Fibroblast of villous mesenchyme (primary cell): ENCODE results near the gene CEP70. TPM values are rescaled to one million over a fixed set of nuclear protein-coding genes. Genes with fewer than 3 reads are reported as not detected.
A peak's percentile ranks its signal among the peaks of the same experiment; 100 is the strongest.
"Not testable (repeated sequence)": the region's sequence is repeated elsewhere in the genome, so short reads cannot be mapped to it uniquely, and the experiment has no call there.

Source experiments
- DNase-seq: peaks from one replicate; pipeline ENCODE4 v3.0.0-alpha.2; 2010; ENCODE audit warnings: low read depth
- H3K4me3 ChIP-seq: 2 replicates; pipeline ENCODE4 v1.5.1; 2011; ENCODE audit warnings: low read depth, mild to moderate bottlenecking, low read length
- total RNA-seq: library from RNA; depleted of rRNA; stranded (reverse); fragments of >200 nt; gene quantifications from 2 replicates; pipeline ENCODE4 v1.2.3, GENCODE V29; 2012
- TF ChIP-seq, protein P1 (sequence below): IDR thresholded peaks from 2 replicates; pipeline ENCODE4 v1.5.1; 2012; ENCODE audit warnings: low read depth, mild to moderate bottlenecking, low read length; ENCODE audit not compliant: insufficient read depth

The CEP70 gene
- total RNA-seq, 1 donor, result 29.4 TPM

DNA sequence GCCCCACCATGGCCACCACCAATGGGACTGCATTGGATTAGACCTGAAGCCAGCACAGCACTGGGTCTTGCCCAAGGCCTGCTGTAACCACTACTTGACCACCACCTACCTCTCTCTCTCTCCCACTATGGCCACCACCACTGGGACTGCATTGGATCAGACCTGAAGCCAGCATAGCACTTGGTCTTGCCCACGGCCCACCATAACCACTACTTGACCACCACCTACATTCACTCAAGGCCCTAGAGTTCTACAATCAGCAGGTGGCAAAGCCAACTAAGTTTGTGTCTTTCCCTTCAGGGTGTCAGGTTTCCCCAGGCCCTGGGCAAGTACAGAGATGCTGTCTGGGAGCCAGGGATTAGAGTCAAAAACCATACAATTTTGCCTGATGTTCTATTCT lies 102.1 kb downstream of the CEP70 start:
- H3K4me3 ChIP-seq, result no peak overlapping the region
- DNase-seq, result no peak
- TF ChIP-seq, protein P1, sequence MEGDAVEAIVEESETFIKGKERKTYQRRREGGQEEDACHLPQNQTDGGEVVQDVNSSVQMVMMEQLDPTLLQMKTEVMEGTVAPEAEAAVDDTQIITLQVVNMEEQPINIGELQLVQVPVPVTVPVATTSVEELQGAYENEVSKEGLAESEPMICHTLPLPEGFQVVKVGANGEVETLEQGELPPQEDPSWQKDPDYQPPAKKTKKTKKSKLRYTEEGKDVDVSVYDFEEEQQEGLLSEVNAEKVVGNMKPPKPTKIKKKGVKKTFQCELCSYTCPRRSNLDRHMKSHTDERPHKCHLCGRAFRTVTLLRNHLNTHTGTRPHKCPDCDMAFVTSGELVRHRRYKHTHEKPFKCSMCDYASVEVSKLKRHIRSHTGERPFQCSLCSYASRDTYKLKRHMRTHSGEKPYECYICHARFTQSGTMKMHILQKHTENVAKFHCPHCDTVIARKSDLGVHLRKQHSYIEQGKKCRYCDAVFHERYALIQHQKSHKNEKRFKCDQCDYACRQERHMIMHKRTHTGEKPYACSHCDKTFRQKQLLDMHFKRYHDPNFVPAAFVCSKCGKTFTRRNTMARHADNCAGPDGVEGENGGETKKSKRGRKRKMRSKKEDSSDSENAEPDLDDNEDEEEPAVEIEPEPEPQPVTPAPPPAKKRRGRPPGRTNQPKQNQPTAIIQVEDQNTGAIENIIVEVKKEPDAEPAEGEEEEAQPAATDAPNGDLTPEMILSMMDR, result no peak

GRCh38 chr3:138486580-138486979 lies 107.5 kb downstream of the CEP70 start:
- H3K4me3 ChIP-seq, DNase-seq: not testable (repeated sequence)

- not testable (repeated sequence) for DNase-seq, H3K4me3 ChIP-seq
These were observed 109.4 kb downstream of the CEP70 start for GRCh38 chr3:138484672-138485071.

DNA sequence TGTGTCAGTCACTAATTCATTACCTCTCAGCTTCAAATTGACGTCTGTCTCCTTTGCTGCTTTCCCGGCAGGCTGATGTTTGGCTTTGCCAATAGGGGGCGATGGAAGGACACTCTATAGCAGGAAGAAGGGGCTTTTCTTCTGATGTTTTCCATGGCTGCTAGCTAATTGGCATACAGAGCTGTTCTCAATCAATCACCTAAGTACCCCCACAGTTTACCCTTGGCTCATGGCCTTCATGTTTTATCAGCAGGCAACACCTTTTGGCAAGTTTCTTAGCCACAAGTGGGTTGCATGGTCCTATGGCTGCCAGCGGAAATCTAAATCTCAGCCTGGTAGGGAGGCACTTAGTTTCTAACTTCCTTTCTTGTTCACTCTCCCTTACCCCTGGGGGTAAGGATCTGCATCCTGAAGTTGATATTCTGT lies 114.6 kb downstream of the CEP70 start:
- peak; percentile 48 for DNase-seq
- H3K4me3 ChIP-seq, result no peak overlapping the region
- TF ChIP-seq, protein P1, result peak; percentile 88

GRCh38 chr3:138477801-138478200 lies 116.3 kb downstream of the CEP70 start:
- no peak for DNase-seq
- TF ChIP-seq, protein P1, result no peak
- H3K4me3 ChIP-seq, result no peak overlapping the region

GRCh38 chr3:138477120-138477519 lies 116.9 kb downstream of the CEP70 start:
- TF ChIP-seq, protein P1, result no peak

GRCh38 chr3:138476526-138476925 lies 117.5 kb downstream of the CEP70 start:
- DNase-seq, result no peak
- no peak overlapping the region for H3K4me3 ChIP-seq
- TF ChIP-seq, protein P1, result no peak

More at GRCh38 chr3:138477120-138477519, 116.9 kb downstream of the CEP70 start:
- no peak for DNase-seq
- H3K4me3 ChIP-seq, result no peak overlapping the region

DNA sequence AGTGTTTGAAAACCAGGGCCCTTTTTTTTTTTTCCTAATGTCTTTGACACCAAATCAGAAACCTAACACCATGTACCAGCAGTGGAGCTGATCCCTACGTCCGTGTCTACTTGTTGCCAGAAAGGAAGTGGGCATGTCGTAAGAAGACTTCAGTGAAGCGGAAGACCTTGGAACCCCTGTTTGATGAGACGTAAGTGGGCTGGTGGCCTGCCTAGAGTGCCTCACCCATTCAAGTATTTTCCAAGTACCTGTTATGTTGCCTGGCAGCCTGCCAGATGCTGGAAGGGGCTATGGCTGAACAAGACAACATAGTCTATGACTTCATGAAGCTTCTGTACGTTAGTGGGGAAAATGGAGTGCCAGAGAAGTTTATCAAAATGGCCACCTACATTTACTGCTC lies 119.9 kb downstream of the CEP70 start:
- DNase-seq, result no peak
- TF ChIP-seq, protein P1, result no peak
- H3K4me3 ChIP-seq, result no peak overlapping the region
